Measurements from ENCODE around the gene CLP1. TPM values are rescaled to one million over a fixed set of nuclear protein-coding genes. Genes with fewer than 3 reads are reported as not detected.
"Not testable (repeated sequence)": the region's sequence is repeated elsewhere in the genome, so short reads cannot be mapped to it uniquely, and the experiment has no call there.

CLP1 gene
- total RNA-seq, 1 donor from 2014 or later, result 20.7 TPM

GRCh38 chr11:57651408-57651807, 6.2 kb upstream of the CLP1 start:
- peaks cover 29% of the 10 kb centered on the region for H3K27me3 ChIP-seq (ENCODE audit: control insufficient read depth, insufficient read depth, low read length)
- no peak for DNase-seq (ENCODE audit: low read depth)
- no peaks in the 10 kb centered on the region for H3K36me3 ChIP-seq (ENCODE audit: control insufficient read depth, insufficient read depth, low read length)
- TF ChIP-seq CTCF (IDR thresholded peaks at IDR 0.05; ENCODE audit: insufficient read depth, low read length, poor library complexity, severe bottlenecking), result no peak
- no peak overlapping the region for H3K4me3 ChIP-seq (ENCODE audit: low read depth, low read length)

- not testable (repeated sequence) for DNase-seq (ENCODE audit: low read depth); H3K4me3 ChIP-seq (ENCODE audit: low read depth, low read length); H3K36me3 ChIP-seq (ENCODE audit: control insufficient read depth, insufficient read depth, low read length)
- H3K27me3 ChIP-seq (ENCODE audit: control insufficient read depth, insufficient read depth, low read length), result peaks cover 20% of the 10 kb centered on the region
Measured at GRCh38 chr11:57652230-57652629, 5.3 kb upstream of the CLP1 start.

- Histone ChIP-seq H3K4me3 (ENCODE audit: low read depth, low read length) (no peak overlapping the region), H3K27me3 (ENCODE audit: control insufficient read depth, insufficient read depth, low read length) (peaks cover 16% of the 10 kb centered on the region), H3K36me3 (ENCODE audit: control insufficient read depth, insufficient read depth, low read length) (no peaks in the 10 kb centered on the region)
- TF ChIP-seq CTCF (IDR thresholded peaks at IDR 0.05; ENCODE audit: insufficient read depth, low read length, poor library complexity, severe bottlenecking), result no peak
- DNase-seq (ENCODE audit: low read depth), result no peak
Measured at GRCh38 chr11:57652662-57653061, 4.9 kb upstream of the CLP1 start.

GRCh38 chr11:57653163-57653562, 4.4 kb upstream of the CLP1 start:
- no peaks in the 10 kb centered on the region for H3K36me3 ChIP-seq (ENCODE audit: control insufficient read depth, insufficient read depth, low read length)
- no peak for DNase-seq (ENCODE audit: low read depth)
- peaks cover 11% of the 10 kb centered on the region for H3K27me3 ChIP-seq (ENCODE audit: control insufficient read depth, insufficient read depth, low read length)
- TF ChIP-seq CTCF (IDR thresholded peaks at IDR 0.05; ENCODE audit: insufficient read depth, low read length, poor library complexity, severe bottlenecking), result no peak
- no peak overlapping the region for H3K4me3 ChIP-seq (ENCODE audit: low read depth, low read length)

- Histone ChIP-seq H3K4me3 (ENCODE audit: low read depth, low read length) (peak overlapping the region; percentile 53), H3K27me3 (ENCODE audit: control insufficient read depth, insufficient read depth, low read length) (no peaks in the 10 kb centered on the region), H3K36me3 (ENCODE audit: control insufficient read depth, insufficient read depth, low read length) (peaks cover 4% of the 10 kb centered on the region)
- DNase-seq (ENCODE audit: low read depth), result no peak
- no peak for TF ChIP-seq CTCF (IDR thresholded peaks at IDR 0.05; ENCODE audit: insufficient read depth, low read length, poor library complexity, severe bottlenecking)
Measured at GRCh38 chr11:57656885-57657193, 723 bp upstream of the CLP1 start.

GRCh38 chr11:57658023-57658361, 430 bp downstream of the CLP1 start:
- no peaks in the 10 kb centered on the region for H3K27me3 ChIP-seq (ENCODE audit: control insufficient read depth, insufficient read depth, low read length)
- H3K4me3 ChIP-seq (ENCODE audit: low read depth, low read length), result peak overlapping the region; percentile 67
- TF ChIP-seq CTCF (IDR thresholded peaks at IDR 0.05; ENCODE audit: insufficient read depth, low read length, poor library complexity, severe bottlenecking), result no peak
- H3K36me3 ChIP-seq (ENCODE audit: control insufficient read depth, insufficient read depth, low read length), result peaks cover 4% of the 10 kb centered on the region
- DNase-seq (ENCODE audit: low read depth), result no peak
